Fibroblast of lung (primary cell): Measurements from ENCODE around the gene ERBB4. TPM values are rescaled to one million over a fixed set of nuclear protein-coding genes. Genes with fewer than 3 reads are reported as not detected.

Experiments used
- DNase-seq, 2 donors: peaks; one replicate each; pipeline versions ENCODE4 v3.0.0 to v3.0.0-alpha.2; 2010; ENCODE audit warnings: low read depth in 2 of 2
- H2AFZ ChIP-seq: 2 replicates; pipeline ENCODE4 v1.5.1; 2012; ENCODE audit warnings: low read length, control low read depth, inconsistent platforms
- H3K27ac ChIP-seq: 2 replicates; pipeline ENCODE4 v1.5.1; 2011; ENCODE audit warnings: low read length, control low read depth; ENCODE audit not compliant: insufficient read depth
- H3K27me3 ChIP-seq: 2 replicates; pipeline ENCODE4 v1.5.1; 2011; ENCODE audit warnings: mild to moderate bottlenecking, low read length; ENCODE audit not compliant: control insufficient read depth, insufficient read depth
- H3K36me3 ChIP-seq: 2 replicates; pipeline ENCODE4 v1.5.1; 2011; ENCODE audit warnings: low read length; ENCODE audit not compliant: control insufficient read depth, insufficient read depth
- H3K4me1 ChIP-seq: 2 replicates; pipeline ENCODE4 v1.5.1; 2011; ENCODE audit warnings: low read length; ENCODE audit not compliant: control insufficient read depth, insufficient read depth; ENCODE audit errors: extremely low read depth
- H3K4me2 ChIP-seq: 2 replicates; pipeline ENCODE4 v1.5.1; 2011; ENCODE audit warnings: low read length, control low read depth; ENCODE audit not compliant: insufficient read depth; ENCODE audit errors: extremely low read depth
- H3K4me3 ChIP-seq, 4 experiments: fragments of 200-600 bp in 1 of 4; sonication (generic) in 1 of 4; replicated peaks in 1 of 4; 2 replicates each; pipeline ENCODE4 v1.5.1; 2011 to 2016; ENCODE audit warnings: low read length in 4 of 4, low read depth in 3 of 4, mild to moderate bottlenecking in 3 of 4, control low read depth in 2 of 4, inconsistent platforms in 1 of 4, mixed read lengths in 1 of 4; ENCODE audit not compliant: insufficient read depth in 1 of 4; ENCODE audit errors: control extremely low read depth in 1 of 4
- H3K79me2 ChIP-seq: 2 replicates; pipeline ENCODE4 v1.5.1; 2012; ENCODE audit warnings: mild to moderate bottlenecking, low read length, inconsistent platforms; ENCODE audit not compliant: control insufficient read depth, insufficient read depth
- H3K9ac ChIP-seq: 2 replicates; pipeline ENCODE4 v1.5.1; 2011; ENCODE audit warnings: mild to moderate bottlenecking, low read length, control low read depth; ENCODE audit not compliant: insufficient read depth
- H3K9me3 ChIP-seq: 2 replicates; pipeline ENCODE4 v1.5.1; 2012; ENCODE audit warnings: low read depth, low read length; ENCODE audit not compliant: control insufficient read depth, insufficient read depth
- H4K20me1 ChIP-seq: 2 replicates; pipeline ENCODE4 v1.5.1; 2011; ENCODE audit warnings: low read length; ENCODE audit not compliant: control insufficient read depth, insufficient read depth; ENCODE audit errors: extremely low read depth
- EZH2 ChIP-seq: IDR thresholded peaks from 2 replicates; pipeline ENCODE4 v1.5.1; 2012; ENCODE audit warnings: low read length, control low read depth, mild to moderate bottlenecking; ENCODE audit errors: missing control alignments
- polyA plus RNA-seq, 2 donors: library from polyadenylated mRNA; depleted of rRNA in 1 of 2; stranded (reverse) in 1 of 2; unstranded in 1 of 2; fragments of >200 nt; gene quantifications; 2 replicates each; pipeline ENCODE4 v1.2.1, GENCODE V29; 2011 to 2012; ENCODE audit warnings: missing spikeins in 1 of 2
- total RNA-seq: library from RNA; depleted of rRNA; stranded (reverse); fragments of >200 nt; gene quantifications from 2 replicates; pipeline ENCODE4 v1.2.1, GENCODE V29; 2014
- TF ChIP-seq, protein P1 (sequence below), 2 donors: IDR thresholded peaks in 1 of 2; conservative IDR thresholded peaks in 1 of 2; 1 replicate in 1 of 2; 2 replicates in 1 of 2; pipeline ENCODE4 v1.5.1; 2011 to 2012; ENCODE audit warnings: low read length in 2 of 2, control low read depth in 1 of 2, inconsistent platforms in 1 of 2, low read depth in 1 of 2, mild to moderate bottlenecking in 1 of 2

ERBB4 gene
- total and polyA plus RNA-seq, 2 donors (not counting 1 experiment from before 2014, with no cell fraction given): 0.08 to 0.17 TPM

DNA sequence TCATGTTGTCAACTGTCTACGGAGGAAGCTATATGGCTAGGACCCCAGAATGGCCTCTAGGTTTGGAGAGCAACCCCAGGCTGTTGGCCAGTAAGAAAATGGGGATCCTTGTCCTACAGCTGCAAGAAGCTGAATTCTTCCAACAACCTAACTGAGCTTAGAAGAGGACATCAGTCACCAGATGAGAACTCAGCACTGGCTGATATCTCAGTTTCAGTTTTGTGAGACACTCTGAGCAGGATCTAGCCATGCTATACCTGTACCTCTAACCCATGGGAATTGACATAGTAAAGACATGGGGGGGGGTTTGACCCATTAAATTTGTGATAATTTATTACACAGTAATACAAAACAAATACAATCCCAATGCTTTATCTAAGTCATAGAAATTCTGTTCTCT is 312.5 kb downstream of the ERBB4 start:
- no peaks in the 10 kb centered on the region for H3K36me3 ChIP-seq
- no peak overlapping the region for H2AFZ ChIP-seq
- no peak overlapping the region for H3K4me3 ChIP-seq
- DNase-seq: no peak
- H3K9ac ChIP-seq: no peak overlapping the region
- no peaks in the 10 kb centered on the region for H3K4me1 ChIP-seq
- no peaks in the 10 kb centered on the region for H4K20me1 ChIP-seq
- TF ChIP-seq EZH2: no peak
- TF ChIP-seq, protein P1, sequence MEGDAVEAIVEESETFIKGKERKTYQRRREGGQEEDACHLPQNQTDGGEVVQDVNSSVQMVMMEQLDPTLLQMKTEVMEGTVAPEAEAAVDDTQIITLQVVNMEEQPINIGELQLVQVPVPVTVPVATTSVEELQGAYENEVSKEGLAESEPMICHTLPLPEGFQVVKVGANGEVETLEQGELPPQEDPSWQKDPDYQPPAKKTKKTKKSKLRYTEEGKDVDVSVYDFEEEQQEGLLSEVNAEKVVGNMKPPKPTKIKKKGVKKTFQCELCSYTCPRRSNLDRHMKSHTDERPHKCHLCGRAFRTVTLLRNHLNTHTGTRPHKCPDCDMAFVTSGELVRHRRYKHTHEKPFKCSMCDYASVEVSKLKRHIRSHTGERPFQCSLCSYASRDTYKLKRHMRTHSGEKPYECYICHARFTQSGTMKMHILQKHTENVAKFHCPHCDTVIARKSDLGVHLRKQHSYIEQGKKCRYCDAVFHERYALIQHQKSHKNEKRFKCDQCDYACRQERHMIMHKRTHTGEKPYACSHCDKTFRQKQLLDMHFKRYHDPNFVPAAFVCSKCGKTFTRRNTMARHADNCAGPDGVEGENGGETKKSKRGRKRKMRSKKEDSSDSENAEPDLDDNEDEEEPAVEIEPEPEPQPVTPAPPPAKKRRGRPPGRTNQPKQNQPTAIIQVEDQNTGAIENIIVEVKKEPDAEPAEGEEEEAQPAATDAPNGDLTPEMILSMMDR (conservative IDR thresholded peaks at IDR 0.05 in 1 of 2, IDR thresholded peaks at IDR 0.05 in 1 of 2; ENCODE audit: low read depth in 1 of 2, low read length in 2 of 2): no peak
- no peaks in the 10 kb centered on the region for H3K9me3 ChIP-seq
- no peaks in the 10 kb centered on the region for H3K27me3 ChIP-seq
- no peak overlapping the region for H3K27ac ChIP-seq
- H3K4me2 ChIP-seq: no peak overlapping the region
- H3K79me2 ChIP-seq: no peaks in the 10 kb centered on the region

DNA sequence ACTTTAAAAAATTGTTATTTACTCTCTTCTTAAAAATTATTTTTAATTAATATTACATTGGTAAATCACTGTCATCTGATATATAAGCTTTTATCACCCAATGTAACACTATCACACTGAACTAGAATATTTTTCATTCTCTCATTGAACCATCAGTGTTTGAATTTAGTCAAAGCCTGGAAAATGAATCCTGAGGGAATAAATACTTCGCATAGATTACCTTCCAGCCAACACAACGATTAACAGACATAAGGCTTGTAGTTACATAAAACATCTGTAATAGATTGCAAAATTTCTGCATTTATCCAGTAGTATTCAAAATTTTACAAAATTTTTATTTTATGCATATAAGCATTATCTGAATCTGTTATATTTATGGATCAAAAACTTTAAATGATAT is 314.9 kb downstream of the ERBB4 start:
- H3K9ac ChIP-seq: no peak overlapping the region
- H3K27me3 ChIP-seq: no peaks in the 10 kb centered on the region
- TF ChIP-seq EZH2: no peak
- TF ChIP-seq, protein P1 (conservative IDR thresholded peaks at IDR 0.05 in 1 of 2, IDR thresholded peaks at IDR 0.05 in 1 of 2; ENCODE audit: low read depth in 1 of 2, low read length in 2 of 2): no peak
- H3K4me3 ChIP-seq: no peak overlapping the region
- H3K36me3 ChIP-seq: no peaks in the 10 kb centered on the region
- no peak overlapping the region for H3K27ac ChIP-seq
- H3K9me3 ChIP-seq: no peaks in the 10 kb centered on the region
- no peak overlapping the region for H2AFZ ChIP-seq
- no peaks in the 10 kb centered on the region for H4K20me1 ChIP-seq
- H3K4me1 ChIP-seq: no peaks in the 10 kb centered on the region
- no peak overlapping the region for H3K4me2 ChIP-seq
- no peak for DNase-seq
- no peaks in the 10 kb centered on the region for H3K79me2 ChIP-seq

GRCh38 chr2:212213191-212213590 is 325.4 kb downstream of the ERBB4 start:
- DNase-seq: no peak
- TF ChIP-seq, protein P1 (conservative IDR thresholded peaks at IDR 0.05 in 1 of 2, IDR thresholded peaks at IDR 0.05 in 1 of 2; ENCODE audit: low read depth in 1 of 2, low read length in 2 of 2): no peak
- no peak for TF ChIP-seq EZH2
- H4K20me1 ChIP-seq: no peaks in the 10 kb centered on the region

More at GRCh38 chr2:212213191-212213590, 325.4 kb downstream of the ERBB4 start:
- no peaks in the 10 kb centered on the region for H3K27me3 ChIP-seq
- H3K36me3 ChIP-seq: no peaks in the 10 kb centered on the region
- H3K4me3 ChIP-seq: no peak overlapping the region
- H2AFZ ChIP-seq: no peak overlapping the region
- no peak overlapping the region for H3K27ac ChIP-seq
- no peaks in the 10 kb centered on the region for H3K4me1 ChIP-seq
- no peaks in the 10 kb centered on the region for H3K79me2 ChIP-seq
- no peak overlapping the region for H3K9ac ChIP-seq
- no peak overlapping the region for H3K4me2 ChIP-seq
- H3K9me3 ChIP-seq: no peaks in the 10 kb centered on the region
